ENCODE results near the gene RAB12.
"Not testable (repeated sequence)": the region's sequence is repeated elsewhere in the genome, so short reads cannot be mapped to it uniquely, and the experiment has no call there.

Gene RAB12

GRCh38 chr18:8647359-8647758, 38.1 kb downstream of the RAB12 start:
- not testable (repeated sequence) for DNase-seq

DNA sequence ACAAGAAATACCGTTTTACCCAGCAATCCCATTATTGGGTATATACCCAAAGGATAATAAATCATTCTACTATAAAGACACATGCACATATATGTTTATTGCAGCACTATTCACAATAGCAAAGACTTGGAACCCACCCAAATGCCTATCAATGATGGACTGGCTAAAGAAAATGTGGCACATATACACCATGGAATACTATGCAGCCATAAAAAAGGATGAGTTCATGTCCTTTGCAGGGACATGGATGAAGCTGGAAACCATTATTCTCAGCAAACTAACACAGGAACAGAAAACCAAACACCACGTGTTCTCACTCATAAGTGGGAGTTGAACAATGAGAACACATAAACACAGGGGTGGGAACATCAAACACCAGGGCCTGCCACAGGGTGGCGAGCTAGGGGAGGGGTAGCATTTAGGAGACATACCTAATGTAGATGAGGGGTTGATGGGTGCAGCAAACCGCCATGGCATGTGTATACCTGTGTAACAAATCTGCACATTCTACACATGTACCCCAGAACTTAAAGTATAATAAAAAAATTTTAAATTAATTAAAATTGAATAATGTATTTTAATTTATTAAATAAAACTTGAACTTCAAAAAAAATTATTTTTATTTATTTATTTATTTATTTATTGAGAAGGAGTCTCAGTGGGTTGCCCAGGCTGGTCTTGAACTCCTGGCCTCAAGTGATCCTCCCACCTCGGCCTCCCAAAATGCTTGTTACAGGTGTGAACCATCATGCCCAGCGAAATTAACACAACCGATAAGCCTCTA, 42.4 kb downstream of the RAB12 start:
- not testable (repeated sequence) for DNase-seq

GRCh38 chr18:8654503-8655451, 45.5 kb downstream of the RAB12 start:
- DNase-seq: no peak

- no peak for DNase-seq
These were observed 47.0 kb downstream of the RAB12 start for GRCh38 chr18:8656232-8656631.

- peak in 1 of 14 donors; percentile 20 for DNase-seq
These were observed 48.0 kb downstream of the RAB12 start for GRCh38 chr18:8657050-8657820.

DNA sequence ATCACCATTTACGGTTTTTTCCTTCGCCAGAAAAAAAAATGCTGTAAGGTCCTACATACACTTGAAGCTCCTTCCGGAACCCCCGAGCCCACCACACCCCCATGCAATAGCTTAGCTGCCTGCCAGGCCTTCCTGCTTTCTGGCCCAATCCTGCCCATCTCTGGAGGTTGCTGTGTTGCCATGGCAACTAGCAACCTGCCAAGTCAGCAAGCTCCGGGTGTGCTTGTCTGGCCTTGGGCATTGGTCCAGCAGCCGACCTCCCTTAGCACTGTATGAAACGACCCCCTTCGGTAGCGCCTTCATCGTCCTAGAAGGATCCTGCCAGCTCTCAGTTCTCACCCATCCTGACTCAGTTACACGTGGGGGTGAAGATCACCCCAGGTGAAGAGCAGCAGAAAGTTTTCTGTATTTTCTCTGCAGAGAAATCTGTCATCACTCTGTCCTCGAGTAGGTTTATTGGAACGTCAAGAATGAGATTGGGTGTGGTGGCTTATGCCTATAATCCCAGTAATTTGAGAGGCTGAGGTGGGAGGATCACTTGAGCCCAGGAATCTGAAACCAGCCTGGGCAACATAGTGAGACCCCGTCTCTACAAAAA, 48.7 kb downstream of the RAB12 start:
- DNase-seq: peak in 1 of 14 donors; percentile 73

GRCh38 chr18:8658858-8659485, 49.7 kb downstream of the RAB12 start:
- no peak for DNase-seq

DNA sequence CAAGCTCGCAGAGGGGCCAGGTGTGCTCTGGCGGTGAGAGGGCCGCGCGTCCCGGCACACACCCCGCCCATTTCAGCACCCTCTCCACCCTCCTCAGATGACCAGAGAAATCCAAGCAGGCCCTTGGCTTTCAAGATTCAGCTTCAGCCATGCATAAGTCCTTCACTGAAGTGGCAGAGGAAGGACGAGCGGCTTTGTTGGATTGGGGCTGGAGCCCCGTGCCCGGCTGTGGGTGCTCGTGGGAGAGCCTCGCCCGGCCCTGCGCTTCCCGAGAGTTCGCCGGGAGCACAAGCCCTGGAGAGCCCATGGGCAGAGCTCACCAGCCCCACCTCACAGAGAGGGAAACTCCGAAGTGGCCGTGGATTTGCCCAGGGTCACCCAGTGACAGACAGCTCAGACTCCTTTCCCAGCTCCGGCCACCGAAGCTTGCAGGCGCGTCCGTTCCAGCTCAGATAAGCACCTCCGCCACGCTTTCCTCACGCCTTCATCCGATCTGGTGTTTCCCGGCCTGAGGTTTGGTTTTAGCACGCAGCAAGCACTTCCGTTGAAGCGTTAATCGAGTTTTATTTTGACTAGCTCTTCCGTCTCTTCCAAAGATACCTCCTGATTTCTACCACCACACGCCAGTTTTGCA, 50.5 kb downstream of the RAB12 start:
- no peak for DNase-seq

- no peak for DNase-seq
These were observed 51.1 kb downstream of the RAB12 start for GRCh38 chr18:8660316-8660715.

GRCh38 chr18:8661754-8662559, 52.7 kb downstream of the RAB12 start:
- DNase-seq: no peak

- peak in 1 of 14 donors; percentile 84 for DNase-seq
These were observed 53.5 kb downstream of the RAB12 start for GRCh38 chr18:8662560-8663255.

DNA sequence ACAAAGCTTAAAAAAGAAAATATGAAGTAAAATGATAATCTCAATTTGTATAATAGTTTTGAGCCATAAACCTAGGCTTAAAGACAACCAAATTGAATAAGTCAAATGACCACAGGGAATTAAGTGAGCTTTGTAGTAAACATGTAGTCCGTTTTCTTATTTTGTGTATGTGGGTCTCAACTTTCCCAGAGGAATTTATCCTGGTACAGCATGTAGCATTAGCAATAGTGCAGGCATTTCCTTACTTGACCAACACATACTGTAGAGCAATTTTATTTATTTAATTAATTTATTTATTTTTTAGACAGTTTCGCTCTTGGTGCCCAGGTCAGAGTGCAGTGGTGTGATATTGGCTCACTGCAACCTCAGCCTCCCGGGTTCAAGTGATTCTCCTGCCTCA, 58.6 kb downstream of the RAB12 start:
- no peak for DNase-seq

DNA sequence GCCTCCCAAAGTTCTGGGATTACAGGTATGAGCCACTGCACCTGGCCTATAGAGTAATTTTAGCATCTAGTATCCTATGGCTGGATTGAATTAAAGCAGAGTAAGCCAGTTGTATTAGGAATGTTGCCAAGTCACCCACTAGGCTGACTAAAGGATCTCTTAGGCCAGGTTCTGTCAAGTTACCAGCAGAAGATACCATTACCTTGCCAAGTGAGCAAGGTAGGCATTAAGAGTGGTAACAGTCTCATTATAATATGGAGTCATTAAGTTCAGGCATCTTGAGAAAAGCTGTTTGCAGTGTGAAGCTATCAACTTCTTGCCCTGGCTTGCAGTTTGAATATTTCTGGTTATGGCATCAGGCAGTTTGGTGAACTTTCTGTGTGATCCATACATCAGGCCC, 59.1 kb downstream of the RAB12 start:
- DNase-seq: no peak

DNA sequence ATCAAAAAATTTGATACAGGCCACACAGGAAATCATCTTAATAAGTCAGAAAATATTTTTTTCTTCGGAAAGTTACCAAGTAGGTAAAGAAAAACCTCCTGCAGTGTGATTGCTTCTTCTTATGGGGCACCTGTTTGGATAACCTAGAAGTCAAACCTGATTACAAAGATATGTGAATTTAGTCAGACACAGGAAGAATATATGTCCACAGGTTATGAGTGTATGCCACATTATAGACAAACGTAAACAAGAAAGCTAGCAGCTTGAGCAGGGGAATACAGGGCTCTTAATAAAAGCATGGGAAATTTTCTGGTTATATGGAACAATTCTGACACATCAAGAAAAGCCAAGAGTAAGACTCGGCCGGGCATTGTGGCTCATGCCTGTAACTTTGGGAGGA, 60.3 kb downstream of the RAB12 start:
- no peak for DNase-seq

GRCh38 chr18:8673256-8674209, 64.3 kb downstream of the RAB12 start:
- no peak for DNase-seq

GRCh38 chr18:8675057-8675456, 65.8 kb downstream of the RAB12 start:
- no peak for DNase-seq

- no peak for DNase-seq
These were observed 72.0 kb downstream of the RAB12 start for GRCh38 chr18:8681196-8681595.

DNA sequence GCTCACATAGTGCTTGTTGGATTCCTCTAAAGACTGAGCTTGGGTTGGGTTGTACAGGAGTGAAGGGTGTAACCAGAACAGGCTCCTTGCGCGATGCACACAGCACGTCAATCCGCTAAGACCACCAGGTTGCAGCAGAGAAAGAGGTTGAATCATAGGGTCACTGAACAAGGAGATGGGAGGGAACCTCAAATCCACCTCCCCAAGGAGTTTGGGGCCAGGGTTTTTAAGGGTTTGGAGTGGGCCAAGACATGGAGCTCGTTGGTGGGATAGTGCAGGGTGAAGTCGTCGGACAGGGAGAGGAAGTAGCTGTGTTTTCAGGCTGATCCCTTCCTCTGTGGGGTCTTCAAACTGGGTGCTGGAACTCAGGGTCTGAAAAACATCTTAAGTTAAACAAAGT, 75.3 kb downstream of the RAB12 start:
- DNase-seq: no peak

Data from C1 segment of cervical spinal cord (tissue), 14 donors.